ENCODE measurements around the gene HNRNPA2B1. TPM values are rescaled to one million over a fixed set of nuclear protein-coding genes. Genes with fewer than 3 reads are reported as not detected.

The HNRNPA2B1 gene
- total and polyA plus RNA-seq, 12 donors, result 98.1 to 1,201 (median 378) TPM

DNA sequence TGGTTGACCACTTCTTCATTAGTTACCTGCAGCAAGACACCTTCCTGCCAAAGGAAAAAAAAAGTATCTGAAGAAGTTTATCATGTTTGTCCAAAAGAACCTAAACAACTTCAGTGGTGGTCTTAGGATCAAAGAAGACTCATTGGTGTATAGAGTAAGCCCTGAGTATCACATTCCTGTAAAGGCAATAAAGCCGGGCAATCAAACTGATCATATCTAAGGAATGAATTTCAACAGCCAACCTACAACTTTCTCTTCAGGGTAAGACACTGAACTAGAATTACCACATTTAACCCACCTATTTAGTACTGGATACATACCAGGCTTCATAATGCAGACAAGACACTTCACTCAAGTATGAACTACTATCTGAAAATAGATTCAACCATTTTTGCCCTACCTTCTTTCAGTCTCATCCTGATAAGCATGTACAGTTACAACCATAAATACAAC is 10.1 kb downstream of the HNRNPA2B1 start:
- H3K4me3 ChIP-seq, result no peak overlapping the region
- intact Hi-C loops (cut with DNase I), result no loop called here
- H3K27ac ChIP-seq, result no peak overlapping the region
- H3K9me3 ChIP-seq (replicated peaks in 1 of 3), result no peaks in the 10 kb centered on the region
- no peak for TF ChIP-seq POLR2A (IDR thresholded peaks at IDR 0.05)
- TF ChIP-seq, protein P1, sequence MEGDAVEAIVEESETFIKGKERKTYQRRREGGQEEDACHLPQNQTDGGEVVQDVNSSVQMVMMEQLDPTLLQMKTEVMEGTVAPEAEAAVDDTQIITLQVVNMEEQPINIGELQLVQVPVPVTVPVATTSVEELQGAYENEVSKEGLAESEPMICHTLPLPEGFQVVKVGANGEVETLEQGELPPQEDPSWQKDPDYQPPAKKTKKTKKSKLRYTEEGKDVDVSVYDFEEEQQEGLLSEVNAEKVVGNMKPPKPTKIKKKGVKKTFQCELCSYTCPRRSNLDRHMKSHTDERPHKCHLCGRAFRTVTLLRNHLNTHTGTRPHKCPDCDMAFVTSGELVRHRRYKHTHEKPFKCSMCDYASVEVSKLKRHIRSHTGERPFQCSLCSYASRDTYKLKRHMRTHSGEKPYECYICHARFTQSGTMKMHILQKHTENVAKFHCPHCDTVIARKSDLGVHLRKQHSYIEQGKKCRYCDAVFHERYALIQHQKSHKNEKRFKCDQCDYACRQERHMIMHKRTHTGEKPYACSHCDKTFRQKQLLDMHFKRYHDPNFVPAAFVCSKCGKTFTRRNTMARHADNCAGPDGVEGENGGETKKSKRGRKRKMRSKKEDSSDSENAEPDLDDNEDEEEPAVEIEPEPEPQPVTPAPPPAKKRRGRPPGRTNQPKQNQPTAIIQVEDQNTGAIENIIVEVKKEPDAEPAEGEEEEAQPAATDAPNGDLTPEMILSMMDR (IDR thresholded peaks at IDR 0.05), result no peak
- H3K36me3 ChIP-seq (replicated peaks in 1 of 2), result peaks cover 0 to 78% of the 10 kb centered on the region in 2 donors
- no peak for DNase-seq
- no peaks in the 10 kb centered on the region for H3K27me3 ChIP-seq
- 70 to 95% (median 89%) methylated on average over 1 of the region's 1 CpG for WGBS, 4 donors
- H3K4me1 ChIP-seq (replicated peaks in 1 of 2), result peaks cover 18 to 65% of the 10 kb centered on the region in 2 donors

DNA sequence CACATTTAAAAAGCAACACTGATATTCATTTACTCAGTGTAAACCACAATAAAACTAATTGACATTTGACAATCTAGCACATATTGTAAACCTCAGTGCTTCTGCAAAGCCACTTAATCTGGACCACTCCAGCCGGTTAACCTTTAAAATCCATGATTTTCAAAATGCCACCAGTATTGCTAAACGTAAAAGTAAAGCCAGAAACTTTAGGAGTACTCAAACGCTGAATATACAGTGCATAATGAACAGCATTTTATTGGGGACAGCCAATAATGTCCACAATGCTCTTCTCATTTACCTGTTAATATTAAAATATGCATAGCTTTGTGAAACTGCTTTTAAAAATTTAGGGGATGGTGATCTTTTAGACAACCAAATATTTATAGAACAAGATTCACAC is 10.8 kb downstream of the HNRNPA2B1 start:
- 84 to 90% (median 87%) methylated on average over 3 of the region's 3 CpGs for WGBS, 4 donors
- Histone ChIP-seq H3K36me3 (replicated peaks in 1 of 2) (peaks cover 0 to 70% of the 10 kb centered on the region in 2 donors), H3K4me3 (no peak overlapping the region), H3K27me3 (no peaks in the 10 kb centered on the region), H3K27ac (no peak overlapping the region), H3K9me3 (replicated peaks in 1 of 3) (no peaks in the 10 kb centered on the region), H3K4me1 (replicated peaks in 1 of 2) (peaks cover 16 to 58% of the 10 kb centered on the region in 2 donors)
- no peak for DNase-seq
- TF ChIP-seq, protein P1 (IDR thresholded peaks at IDR 0.05), result no peak
- no peak for TF ChIP-seq POLR2A (IDR thresholded peaks at IDR 0.05)
- intact Hi-C loops (cut with DNase I), result no loop called here

DNA sequence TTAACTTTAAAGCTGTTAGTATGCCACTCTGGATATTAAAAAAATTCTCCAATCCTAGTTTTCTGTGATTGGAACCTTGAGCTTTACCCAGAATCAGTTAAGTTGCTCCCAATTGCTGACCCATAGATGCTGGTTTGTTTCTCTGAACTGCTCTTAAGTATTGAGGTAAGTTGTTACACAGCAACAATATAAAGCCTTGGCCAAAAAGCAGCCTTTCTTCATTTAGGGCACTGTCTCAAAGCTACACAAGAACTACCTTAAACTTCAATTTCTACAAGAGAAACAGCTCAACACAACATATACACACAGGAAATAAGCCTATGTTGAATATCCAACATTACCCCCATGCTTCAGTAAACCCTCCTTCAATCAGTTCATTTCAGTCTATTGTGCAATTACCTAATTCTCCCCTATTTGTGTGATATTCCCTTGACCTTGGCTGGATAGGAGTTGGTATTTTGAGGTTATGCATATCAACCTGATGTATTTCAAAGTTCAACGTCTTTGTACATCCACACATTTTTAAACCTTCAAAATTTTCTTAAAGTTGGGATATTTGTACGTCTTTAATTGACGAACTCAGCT is 11.5 kb downstream of the HNRNPA2B1 start:
- peaks cover 0 to 64% of the 10 kb centered on the region in 2 donors for H3K36me3 ChIP-seq (replicated peaks in 1 of 2)
- H3K4me1 ChIP-seq (replicated peaks in 1 of 2), result peaks cover 10 to 51% of the 10 kb centered on the region in 2 donors
- 77 to 83% (median 80%) methylated on average over 3 of the region's 3 CpGs for WGBS, 4 donors

DNA sequence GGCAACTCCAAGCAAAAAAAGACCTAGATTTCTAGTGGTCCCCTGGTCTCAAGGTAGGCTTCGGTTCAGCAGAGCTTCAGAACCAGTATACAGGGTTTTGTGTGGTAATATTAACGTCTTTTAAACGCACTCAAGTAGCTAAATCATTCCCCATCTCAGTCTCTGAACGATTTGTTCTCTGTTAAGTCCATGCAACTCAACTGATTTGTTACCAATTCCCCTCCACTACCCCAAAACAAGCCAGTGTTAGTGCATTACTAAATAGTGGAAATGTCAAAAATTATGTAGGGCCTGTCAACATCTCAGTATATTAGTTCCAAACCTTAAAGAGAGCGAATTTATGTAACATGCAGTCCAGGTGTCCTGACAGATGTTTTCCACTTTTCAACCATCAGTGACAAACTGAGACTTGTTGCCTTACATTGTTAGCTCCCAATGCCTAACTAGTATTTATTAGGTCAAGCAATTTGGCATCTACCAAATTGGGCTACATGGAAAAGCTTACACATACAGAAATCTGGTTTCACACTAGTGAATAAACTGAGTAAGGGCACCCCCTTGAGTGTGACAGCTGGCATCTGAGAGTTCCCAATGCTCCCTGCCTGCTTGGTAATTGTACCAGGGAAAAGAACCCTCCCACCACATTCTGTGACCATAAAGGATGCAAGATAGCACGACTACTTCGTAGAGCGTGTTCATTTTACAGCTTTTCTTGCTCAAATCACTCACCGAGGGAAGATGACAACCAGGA is 12.2 kb downstream of the HNRNPA2B1 start:
- H3K9me3 ChIP-seq (replicated peaks in 1 of 3), result no peaks in the 10 kb centered on the region
- peaks cover 3 to 45% of the 10 kb centered on the region in 2 donors for H3K4me1 ChIP-seq (replicated peaks in 1 of 2)
- 89 to 91% (median 89%) methylated on average over 9 of the region's 9 CpGs for WGBS, 4 donors
- H3K4me3 ChIP-seq, result no peak overlapping the region
- intact Hi-C loops (cut with DNase I), result no loop called here
- no peaks in the 10 kb centered on the region for H3K27me3 ChIP-seq
- H3K27ac ChIP-seq, result no peak overlapping the region
- TF ChIP-seq POLR2A (IDR thresholded peaks at IDR 0.05), result peak in 1 of 2 donors; percentile 7
- TF ChIP-seq, protein P1 (IDR thresholded peaks at IDR 0.05), result no peak
- H3K36me3 ChIP-seq (replicated peaks in 1 of 2), result peaks cover 0 to 57% of the 10 kb centered on the region in 2 donors
- no peak for DNase-seq

More for the DNA sequence above, 11.5 kb downstream of the HNRNPA2B1 start:
- Histone ChIP-seq H3K9me3 (replicated peaks in 1 of 3) (no peaks in the 10 kb centered on the region), H3K27ac (no peak overlapping the region), H3K27me3 (no peaks in the 10 kb centered on the region), H3K4me3 (no peak overlapping the region)
- no peak for TF ChIP-seq POLR2A (IDR thresholded peaks at IDR 0.05)
- TF ChIP-seq, protein P1 (IDR thresholded peaks at IDR 0.05), result no peak
- DNase-seq, result no peak
- intact Hi-C loops (cut with DNase I), result no loop called here
